Left renal cortex interstitium (tissue), 4 donors: ENCODE data around the gene MYO9B. TPM values are rescaled to one million over a fixed set of nuclear protein-coding genes. Genes with fewer than 3 reads are reported as not detected.

Source experiments
- DNase-seq, 4 donors: peaks; one replicate each; pipeline ENCODE4 v3.0.0-alpha.2; 2013; ENCODE audit warnings: low read depth in 4 of 4, low spot score in 2 of 4, missing footprints in 1 of 4
- polyA plus RNA-seq, 4 donors: library from polyadenylated mRNA; unstranded; fragments of 120-200 nt; gene quantifications; one replicate each; pipeline ENCODE4 v1.2.1, GENCODE V29; 2013; ENCODE audit not compliant: insufficient read length in 4 of 4

MYO9B gene
- polyA plus RNA-seq, 4 donors = 45.2 to 74.4 (median 53.9) TPM

DNA sequence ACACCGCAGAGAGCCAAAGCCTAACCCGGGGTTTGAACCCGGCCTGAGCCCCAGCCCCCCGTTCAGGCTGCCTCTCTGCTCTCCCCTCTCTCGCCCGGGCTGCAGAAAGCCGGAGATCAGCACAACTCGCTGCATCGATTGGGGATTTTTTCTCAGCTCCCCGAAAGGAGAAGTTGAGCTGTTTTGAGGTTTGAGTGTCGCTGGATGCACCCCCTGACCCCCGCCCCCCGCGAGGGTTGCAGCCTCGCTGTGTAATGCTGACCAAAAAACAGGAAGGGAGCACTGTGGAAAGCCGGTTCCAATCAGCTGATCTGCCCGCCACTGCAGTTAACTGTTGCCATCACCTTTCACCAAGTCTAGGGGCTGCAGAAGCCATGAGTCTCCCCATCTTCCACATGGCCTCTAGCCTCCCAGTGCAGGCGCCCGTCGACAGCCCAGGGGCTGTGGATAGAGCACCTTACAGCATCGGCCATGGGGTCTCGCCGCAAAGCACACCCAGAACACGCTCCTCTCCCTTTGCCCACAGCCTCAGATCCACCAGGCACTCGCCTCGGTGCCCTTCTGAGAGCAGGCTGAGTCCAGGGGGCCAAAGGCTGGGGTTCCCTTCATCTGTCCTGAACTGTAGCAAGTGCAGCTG, 34.5 kb downstream of the MYO9B start:
- no peak for DNase-seq

DNA sequence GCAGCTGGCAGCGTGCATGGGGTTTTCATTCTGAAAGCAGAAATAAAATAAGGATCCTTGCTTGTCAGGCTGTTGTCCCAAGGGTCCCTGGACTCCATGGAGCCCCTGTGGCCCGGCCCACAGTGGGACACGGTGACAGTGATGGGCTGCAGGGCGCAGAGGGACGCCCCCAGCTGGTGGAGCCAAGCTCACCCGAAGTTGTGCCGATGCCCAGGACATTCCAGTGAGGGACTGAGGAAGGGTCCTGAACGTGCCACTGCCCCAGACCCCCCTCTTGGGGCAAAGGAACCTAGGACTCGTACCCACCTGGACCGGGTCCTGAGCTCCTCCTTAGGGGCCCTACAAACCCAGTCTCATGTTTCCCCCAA, 35.0 kb downstream of the MYO9B start:
- no peak for DNase-seq

DNA sequence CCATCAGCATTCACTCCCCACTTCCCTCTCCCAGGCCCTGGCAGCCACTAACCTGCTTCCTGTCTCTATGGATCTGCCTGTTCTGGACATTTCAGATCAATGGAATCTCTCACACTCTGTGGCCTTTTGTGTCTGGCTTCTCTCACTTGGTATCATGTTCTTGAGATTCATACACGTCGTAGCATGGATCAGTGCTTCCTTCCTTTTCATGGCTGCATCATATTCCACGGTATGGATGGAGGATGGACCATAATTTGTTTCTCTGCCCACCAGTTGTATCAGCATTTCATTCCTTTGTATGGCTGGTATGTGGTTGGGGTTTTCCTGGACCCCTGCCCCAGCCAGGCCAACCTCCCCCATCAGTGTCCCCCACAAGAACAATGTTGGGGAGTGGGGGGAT, 36.2 kb downstream of the MYO9B start:
- no peak for DNase-seq

- no peak for DNase-seq
Measured at GRCh38 chr19:17112271-17112670, 36.7 kb downstream of the MYO9B start.

GRCh38 chr19:17112700-17113099, 37.1 kb downstream of the MYO9B start:
- no peak for DNase-seq

- DNase-seq = no peak
Measured at GRCh38 chr19:17113127-17113785, 37.7 kb downstream of the MYO9B start.

DNA sequence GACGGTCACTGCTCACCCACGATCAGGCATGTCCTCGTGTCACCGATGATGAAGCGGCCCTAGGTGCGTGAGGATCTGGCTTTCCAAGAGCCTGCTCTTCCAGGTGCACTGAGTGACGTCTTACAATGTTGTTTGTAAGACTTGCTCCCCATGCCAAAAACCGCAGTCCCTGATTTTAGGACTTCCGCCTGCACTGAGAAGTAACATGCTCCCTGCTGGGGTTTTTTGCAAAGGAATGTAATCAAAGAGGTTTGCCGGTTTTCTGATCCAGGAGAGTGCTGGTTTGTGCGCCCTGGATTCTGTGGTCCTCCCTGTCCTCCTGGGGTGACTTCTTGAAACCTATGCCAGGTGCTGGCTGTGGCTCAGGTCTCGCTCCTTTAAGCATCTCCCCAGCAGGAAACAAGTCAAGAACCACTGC, 38.8 kb downstream of the MYO9B start:
- DNase-seq = no peak

DNA sequence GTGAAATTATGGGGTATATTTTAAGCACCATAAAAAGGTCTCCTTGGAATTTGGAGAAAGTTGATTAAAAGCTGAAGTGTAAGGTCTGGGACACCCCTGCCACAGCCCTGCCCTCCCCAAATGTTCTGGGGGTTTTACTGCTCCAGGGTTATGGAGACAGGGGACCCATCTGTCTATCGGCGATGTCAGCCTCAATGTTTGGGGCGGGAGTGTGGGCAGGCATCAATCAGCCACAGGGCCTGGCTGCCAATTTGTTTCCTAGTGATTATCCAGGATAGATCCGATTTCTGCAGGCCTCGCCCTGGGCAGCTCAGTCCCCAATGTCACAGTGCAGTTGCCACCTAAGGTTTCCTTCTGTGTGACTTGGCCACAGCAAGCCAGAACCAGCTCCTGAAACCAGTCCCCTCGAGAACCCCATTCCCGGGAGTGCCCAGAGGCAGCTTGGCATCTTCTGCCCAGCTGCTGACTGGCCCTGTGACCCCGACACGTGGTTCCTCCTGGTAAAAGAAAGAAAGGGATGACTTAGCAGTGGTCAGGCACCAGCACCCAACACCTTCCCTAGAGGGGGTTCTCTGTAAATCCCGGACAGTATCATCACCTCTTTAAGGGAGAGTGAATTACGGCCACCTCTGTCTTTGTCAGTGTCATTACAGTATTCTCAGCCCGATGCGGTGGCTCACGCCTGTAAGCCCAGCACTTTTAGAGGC, 41.6 kb downstream of the MYO9B start:
- no peak for DNase-seq

DNA sequence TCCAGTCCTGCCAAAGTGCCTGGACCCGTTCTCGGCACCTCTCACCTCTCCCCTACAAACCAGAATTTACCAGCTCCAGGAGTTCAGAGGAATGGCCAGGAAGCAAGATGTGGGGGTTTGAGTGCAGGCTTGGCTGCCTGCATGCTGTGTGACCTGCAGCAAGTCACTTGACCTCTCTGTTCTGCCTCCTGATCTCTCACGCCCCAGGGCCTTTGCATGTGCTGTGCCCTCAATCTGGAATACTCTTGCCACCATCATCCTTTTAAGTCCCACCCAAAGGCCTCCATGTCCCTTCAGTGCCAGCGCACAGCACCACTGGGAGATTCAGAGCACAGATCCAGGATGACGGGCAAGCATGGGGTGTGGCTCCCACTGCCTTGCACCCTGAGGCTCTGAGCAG, 43.4 kb downstream of the MYO9B start:
- no peak for DNase-seq

- DNase-seq = no peak
Measured at GRCh38 chr19:17121736-17122293, 46.2 kb downstream of the MYO9B start.

- DNase-seq = no peak
Measured at GRCh38 chr19:17123041-17123440, 47.5 kb downstream of the MYO9B start.

DNA sequence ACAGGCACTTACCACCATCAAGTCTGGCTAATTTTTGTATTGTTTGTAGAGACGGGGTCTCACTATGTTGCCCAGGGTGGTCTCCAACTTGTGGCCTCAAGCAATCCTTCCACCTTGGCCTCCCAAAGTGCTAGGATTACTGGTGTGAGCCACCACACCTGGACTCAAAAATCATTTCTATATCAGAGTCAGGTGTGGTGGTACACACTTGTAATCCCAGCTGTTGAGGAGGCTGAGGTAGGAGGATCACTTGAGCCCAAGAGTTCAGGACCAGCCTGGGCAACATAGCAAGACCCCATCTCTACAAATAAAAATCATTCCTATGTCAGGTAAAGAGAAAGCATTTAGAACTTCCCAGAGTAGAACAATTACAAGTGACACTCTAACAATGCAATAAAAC, 48.4 kb downstream of the MYO9B start:
- no peak for DNase-seq

DNA sequence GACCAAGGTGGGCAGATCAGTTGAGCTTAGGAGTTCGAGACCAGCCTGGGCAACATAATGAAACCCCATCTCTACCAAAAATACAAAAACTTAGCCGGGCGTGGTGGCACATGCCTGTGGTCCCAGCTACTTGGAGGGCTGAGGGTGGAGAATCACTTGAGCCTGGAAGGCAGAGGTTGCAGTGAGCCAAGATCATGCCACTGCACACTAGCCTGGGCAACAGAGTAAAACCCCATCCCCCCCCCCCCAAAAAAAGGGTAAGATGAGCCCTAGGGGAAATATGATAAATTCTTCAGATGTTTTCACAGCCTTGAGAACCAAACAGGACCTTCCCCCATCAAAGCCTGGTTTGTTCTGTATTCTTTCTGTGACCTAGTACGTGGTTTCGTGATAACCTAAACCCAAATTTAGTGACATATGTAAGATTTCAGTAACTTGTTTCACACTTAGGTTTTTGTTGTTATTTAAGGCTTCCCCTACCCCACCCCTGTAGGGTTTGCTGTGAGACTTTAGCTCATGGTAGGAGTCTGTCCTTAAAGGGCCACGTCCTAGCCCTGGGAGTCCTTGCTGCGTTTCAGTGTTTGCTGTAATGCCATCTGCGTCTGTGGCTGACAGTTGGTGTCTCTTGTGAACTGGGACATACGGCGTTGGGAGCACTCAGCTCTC, 49.6 kb downstream of the MYO9B start:
- DNase-seq = no peak

DNA sequence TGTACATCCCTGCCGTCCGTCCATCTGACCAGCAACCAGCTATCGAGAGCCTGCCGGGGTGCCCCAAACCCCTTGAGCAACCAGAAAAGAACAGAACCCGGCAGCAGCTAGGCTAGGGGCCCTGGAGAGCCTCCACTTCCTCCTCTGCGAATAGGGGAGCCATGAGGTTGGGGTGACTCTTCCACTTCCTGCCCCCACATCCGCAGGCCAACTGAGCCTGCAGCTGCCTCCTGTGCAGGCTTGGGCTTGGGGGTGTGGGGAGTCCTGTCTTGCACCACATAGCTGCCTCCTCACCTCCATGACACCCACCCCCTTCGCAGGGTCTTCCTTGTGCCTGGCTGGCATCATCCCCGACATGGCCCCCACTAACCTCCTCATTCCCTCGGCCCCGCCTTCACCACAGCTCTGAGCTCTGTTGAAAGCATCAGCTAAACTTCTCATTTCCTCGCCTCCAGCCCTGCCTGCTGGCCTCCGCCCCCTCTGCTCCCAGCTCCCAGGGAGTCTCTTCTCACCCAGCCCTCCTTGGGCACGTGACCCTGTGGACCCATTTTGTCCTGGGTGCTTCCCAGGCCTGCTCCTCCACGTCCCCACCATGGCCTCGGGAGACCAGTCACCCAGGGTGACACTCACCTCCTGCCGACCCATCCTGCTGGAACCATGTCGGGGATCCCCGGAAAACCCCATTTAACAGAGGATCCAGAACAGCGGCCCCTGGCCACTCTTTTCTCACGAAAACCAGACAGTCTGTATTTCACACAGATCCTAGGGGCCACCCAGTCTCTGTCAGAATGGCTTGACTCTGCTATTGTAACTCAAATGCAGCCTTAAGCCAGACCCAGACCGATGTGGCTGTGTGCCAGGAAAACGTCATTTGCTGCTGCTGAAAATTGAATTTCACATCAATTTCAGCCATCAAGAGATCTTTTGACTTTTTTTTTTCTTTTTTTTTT, 50.4 kb downstream of the MYO9B start:
- DNase-seq = no peak

GRCh38 chr19:17127671-17128070, 52.1 kb downstream of the MYO9B start:
- no peak for DNase-seq

DNA sequence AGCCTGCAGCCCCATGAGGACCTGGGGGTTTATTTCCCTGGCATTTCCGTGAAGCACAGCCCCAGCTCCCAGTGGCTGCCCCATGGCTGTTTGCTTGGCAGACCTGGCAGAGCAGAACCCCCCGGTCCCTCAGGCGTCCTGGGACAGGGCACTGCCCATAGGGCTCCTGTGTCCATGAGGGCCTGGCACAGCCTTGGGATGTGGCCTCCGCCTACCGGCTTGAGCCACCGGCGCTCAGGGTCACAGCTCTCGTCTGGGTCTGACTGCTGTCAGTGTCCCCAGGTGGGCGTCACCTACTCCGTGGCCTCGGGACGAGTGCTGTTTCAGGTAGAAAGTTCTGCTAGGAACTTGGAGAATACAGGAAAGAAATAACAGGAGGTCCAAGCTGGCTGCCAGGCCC, 52.8 kb downstream of the MYO9B start:
- DNase-seq = no peak

GRCh38 chr19:17128820-17129219, 53.2 kb downstream of the MYO9B start:
- no peak for DNase-seq

GRCh38 chr19:17129377-17129776, 53.8 kb downstream of the MYO9B start:
- no peak for DNase-seq

GRCh38 chr19:17135001-17135853, 59.6 kb downstream of the MYO9B start:
- DNase-seq = peak; percentile 69 to 92 (median 86)
